Measurements from ENCODE around the gene DIP2C.

GRCh38 chr10:631266-631665 lies 58.2 kb downstream of the DIP2C start:
- no peak for TF ChIP-seq CTCF (IDR thresholded peaks at IDR 0.05)
- no peak for TF ChIP-seq POLR2AphosphoS5 (IDR thresholded peaks at IDR 0.05)

Data from prostate gland (tissue), 2 donors.